Stimulated activated CD4-positive, alpha-beta T cell treated with anti-CD3 and anti-CD28 coated beads, TNF-alpha, amount 100 ng/mL, for 1 hour (primary cell): Measurements from ENCODE around the gene CKAP4.
"Not testable (repeated sequence)": the region's sequence is repeated elsewhere in the genome, so short reads cannot be mapped to it uniquely, and the experiment has no call there.

ENCODE experiments used
- DNase-seq, 3 donors: peaks; one replicate each; pipeline ENCODE4 v3.0.0-alpha.2; 2020; ENCODE audit warnings: low read depth in 3 of 3, low spot score in 1 of 3

CKAP4 gene, protein sequence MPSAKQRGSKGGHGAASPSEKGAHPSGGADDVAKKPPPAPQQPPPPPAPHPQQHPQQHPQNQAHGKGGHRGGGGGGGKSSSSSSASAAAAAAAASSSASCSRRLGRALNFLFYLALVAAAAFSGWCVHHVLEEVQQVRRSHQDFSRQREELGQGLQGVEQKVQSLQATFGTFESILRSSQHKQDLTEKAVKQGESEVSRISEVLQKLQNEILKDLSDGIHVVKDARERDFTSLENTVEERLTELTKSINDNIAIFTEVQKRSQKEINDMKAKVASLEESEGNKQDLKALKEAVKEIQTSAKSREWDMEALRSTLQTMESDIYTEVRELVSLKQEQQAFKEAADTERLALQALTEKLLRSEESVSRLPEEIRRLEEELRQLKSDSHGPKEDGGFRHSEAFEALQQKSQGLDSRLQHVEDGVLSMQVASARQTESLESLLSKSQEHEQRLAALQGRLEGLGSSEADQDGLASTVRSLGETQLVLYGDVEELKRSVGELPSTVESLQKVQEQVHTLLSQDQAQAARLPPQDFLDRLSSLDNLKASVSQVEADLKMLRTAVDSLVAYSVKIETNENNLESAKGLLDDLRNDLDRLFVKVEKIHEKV

DNA sequence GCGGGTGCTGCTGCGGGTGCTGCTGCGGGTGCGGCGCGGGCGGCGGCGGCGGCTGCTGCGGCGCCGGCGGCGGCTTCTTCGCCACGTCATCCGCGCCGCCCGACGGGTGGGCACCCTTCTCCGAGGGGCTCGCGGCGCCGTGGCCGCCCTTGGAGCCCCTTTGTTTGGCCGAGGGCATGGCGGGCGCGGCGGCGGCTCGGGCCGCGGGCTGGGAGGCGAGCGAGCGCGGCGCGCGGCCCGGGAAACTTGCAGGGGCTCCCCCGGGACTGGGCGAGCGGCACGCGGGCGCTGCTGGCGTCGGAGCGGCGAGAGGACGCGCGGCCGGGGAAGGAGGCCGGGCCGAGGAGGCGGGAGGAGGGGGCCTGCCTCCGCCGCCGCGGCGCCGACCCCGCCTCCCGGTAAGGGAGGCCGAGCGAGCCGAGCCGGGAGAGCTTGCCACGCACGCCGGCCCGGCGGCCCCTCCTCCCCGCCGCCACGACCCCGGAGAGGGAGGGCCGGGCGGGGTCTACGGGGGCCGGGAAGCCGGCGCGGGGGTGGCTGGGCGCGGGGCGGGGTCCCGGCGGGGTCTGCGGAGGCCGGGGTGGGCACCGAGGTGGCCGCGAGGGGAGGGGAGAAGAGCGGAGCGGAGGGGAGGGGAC, at the start of gene CKAP4:
TSS of gene CKAP4 (minus strand) at position 347 of the 638 bp plus-strand sequence. CDS start at position 178, 169 bp downstream.
- DNase-seq: peak in 1 of 3 donors; percentile 36

DNA sequence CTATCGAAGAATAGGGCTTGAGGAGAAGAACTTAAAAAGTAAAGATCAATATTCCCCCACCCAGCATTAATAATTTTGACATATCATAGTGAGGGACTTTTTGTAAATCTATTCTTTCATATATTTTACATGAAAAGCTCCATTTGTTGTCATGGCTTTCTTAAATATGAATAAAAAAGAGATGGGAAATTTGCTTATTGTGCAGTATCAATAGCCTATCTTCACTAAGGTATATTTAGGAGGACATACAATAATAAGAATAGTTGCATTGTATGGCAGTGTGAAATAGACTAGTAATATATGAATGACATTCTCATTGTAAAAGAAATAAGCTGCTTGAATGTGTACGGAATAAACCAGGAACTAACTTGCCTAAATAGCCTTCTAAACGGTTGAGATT, 49.3 kb upstream of the CKAP4 start:
- DNase-seq: no peak

DNA sequence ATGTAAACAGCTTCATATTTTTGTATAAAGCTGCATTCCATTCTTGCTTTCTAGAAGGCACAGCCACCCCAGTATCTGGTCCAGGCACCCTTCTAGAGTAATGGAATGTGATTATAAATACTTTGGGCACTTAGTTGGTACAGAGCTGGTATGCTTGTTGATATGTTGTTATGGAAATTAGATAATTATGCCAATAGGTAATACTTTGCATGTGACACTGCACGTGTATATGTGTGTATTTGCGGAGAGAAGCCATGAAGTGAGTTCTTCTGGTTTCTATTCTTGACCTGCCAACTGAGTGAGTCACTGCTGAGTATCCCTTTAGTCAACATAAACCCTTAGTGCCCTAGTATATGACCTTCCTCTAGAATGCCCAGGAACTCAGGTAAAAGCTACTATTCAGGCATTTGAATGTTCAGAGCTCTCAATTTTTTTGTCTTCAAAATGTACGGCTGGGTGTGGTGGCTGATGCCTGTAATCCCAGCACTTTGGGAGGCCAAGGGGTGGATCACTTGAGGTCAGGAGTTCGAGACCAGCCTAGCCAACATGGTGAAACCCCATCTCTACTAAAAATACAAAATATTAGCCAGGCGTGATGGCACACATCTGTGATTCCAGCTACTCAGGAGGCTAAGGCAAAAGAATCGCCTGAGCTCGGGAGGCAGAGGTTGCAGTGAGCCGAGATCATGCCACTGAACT, 48.5 kb upstream of the CKAP4 start:
- DNase-seq: no peak

DNA sequence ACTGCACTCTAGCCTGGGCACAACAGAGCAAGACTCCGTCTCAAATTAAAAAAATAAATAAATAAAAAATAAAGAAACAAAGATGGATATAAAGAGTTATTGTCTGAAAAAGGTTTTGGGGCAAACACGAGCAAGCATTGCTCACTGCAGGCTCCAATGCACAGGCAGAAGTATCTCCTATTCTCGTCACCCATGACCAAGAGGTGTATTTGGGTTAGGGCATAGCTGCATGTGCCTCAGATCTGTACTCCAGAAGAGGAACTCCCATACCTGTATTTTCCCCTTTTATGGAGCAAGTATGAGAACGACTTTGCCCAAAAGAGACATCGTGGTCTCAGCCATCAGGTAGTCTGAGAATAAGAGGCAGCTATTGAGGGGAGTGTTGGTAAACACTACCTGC, 44.5 kb upstream of the CKAP4 start:
- no peak for DNase-seq

DNA sequence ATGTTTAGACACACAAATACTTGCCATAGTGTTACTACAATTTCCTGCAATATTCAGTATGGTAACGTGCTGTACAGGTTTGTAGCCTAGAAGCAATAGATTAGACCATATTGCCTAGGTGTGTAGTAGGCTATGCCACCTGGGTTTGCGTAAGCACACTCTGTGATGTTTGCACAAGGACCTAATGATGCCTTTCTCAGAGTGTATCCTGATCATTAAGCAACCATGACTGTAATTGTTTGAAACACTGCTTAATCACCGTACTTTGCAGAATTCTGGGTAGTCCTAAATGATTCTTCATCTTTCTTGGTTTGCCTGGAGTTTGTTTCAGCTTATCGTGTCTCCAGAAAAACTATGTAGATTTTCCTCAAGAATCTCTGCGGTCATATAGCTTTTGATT, 43.5 kb upstream of the CKAP4 start:
- DNase-seq: no peak

DNA sequence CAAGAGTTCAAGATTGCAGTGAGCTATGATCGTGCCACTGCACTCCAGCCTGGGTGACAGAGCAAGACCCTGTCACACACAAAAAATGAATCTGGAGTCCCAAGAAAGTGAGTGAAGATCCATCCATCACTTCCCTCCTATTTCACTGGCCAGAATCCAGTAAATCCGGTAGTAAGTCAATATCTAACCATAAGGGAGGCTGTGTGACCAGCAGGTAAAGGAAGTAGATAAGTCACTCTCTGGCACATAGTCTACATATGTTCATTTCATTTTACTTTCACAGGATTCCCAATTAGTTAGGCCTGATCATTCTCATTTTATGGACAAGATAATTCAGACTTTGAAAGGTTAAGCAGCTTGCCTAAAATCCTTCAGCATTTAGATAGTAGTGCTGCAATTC, 42.8 kb upstream of the CKAP4 start:
- DNase-seq: no peak

DNA sequence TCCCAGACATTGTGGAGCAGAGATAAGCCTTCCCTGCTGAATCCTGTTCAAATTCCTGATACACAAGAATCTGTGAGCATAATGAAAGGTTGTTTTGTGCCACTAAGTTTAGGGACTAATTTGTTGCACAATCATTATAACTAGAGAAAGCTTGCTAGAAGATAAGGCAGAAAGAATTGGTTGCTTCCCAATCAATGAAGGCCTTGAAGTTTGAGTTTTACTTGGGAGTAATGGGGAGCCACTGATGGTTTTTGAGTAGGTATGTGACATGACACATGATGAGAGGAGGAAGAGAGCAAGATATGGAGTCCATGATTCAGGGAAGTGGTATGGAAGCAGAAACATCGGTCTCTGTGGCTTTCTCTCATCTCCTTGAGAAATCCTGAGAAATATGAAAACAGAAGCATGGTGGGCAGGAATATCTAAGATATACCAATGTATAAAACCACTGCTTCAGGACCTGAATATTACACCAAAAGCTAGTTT, 41.4 kb upstream of the CKAP4 start:
- DNase-seq: no peak

DNA sequence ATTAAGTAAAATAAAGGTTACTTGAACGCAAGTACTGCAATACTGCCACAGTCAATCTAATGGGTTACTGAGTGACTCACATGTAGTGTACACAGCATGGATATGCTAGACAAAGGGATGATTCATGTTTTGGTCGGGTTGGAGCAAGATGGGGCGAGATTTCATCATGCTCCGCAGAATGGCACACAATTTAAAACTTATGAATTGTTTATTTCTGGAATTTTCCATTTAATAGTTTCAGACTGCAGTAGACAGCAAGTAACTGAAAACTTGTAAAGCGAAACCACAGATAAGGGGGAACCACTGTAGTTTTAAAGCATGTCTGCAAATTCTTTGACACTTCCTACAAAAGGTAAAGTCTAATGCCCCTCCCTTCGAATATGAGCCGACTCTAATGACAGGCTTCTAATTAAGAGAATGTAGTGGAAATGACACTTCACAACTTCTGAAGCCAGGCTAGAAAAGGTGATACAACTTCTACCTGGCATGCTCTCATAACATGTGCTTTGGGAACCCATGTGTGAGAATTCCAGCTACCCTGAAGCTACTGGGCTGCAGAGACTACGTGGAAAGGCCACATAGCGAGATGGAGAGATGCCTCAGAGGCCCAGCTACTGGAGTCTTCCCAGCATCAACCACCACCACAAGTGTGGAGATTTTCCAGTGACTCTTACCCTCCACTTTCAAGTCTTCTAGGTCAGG, 40.8 kb upstream of the CKAP4 start:
- no peak for DNase-seq

DNA sequence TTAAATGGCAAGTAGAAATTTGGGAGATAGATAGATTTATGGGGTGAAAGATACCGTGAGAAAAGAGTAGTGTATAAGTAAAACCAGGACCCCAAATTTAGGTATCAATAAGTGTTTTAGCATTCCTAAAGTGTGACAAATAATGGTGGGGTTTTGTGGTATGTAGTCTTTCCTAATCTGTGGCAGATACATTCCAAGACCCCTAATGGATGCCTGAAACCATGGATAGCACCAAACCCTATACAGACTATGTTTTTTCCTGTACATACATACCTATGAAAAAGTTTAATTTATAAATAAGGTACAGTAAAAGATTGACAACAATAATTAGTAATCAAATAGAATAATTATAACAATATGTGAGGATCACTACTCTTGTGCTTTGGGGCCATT, 40.3 kb upstream of the CKAP4 start:
- DNase-seq: no peak

DNA sequence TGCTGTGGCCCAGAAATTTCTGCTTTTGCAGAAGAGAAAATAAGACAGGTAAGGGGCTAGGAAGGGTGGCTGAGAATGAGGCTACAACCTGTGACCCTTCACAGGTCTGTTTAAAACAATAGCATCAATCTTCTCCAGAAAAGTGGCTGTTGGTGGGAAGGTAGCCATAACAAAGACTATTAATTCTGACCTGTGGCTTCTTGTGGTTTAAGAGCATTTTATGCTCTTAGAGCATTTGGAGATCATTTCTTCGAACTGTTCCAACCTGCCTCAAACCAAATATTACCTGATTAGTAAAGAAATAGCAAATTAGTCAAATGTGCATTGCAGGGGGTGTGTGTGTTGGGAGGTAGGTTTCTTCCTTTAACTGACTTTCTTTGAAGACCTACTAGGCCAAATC, 39.5 kb upstream of the CKAP4 start:
- DNase-seq: no peak

DNA sequence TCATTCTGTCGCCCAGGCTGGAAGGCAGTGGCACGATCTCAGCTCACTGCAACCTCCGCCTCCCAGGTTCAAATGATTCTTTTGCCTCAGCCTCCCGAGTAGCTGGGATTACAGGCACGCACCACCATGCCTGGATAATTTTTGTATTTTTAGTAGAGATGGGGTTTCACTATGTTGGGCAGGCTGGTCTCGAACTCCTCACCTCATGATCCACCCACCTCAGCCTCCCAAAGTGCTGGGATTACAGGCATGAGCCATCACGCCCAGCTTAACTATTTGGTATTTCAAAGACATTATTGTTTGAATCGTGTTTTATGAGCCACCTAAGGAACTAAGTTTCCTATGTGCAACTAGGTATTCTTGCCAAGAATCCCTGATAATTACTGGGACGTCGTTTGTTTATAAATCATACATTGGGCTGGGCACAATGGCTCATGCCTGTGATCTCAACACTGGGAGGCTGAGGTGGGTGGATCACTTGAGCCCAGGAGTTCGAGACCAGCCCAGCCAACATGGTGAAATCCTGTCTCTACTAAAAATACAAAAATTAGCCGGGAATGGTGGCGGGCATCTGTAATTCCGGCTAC, 38.8 kb upstream of the CKAP4 start:
- DNase-seq: not testable (repeated sequence)

DNA sequence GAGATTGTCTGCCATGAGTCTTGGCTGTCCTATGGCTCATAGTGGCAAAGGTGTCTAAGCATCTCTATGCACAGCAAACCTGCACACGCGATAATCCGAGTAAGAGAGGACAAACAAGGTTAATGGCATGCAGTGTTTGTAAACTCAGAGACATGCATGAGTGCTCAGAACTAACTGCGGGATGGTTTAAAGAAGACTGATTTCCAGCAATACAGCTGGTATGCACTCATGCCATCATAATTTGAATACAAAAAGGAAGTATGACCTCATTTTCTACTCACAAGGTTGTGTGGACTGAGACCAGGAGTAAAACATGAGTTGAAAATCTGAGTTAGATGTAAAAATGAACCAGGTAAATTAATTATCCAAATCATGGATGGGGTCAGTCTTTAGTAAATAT, 38.2 kb upstream of the CKAP4 start:
- DNase-seq: no peak

DNA sequence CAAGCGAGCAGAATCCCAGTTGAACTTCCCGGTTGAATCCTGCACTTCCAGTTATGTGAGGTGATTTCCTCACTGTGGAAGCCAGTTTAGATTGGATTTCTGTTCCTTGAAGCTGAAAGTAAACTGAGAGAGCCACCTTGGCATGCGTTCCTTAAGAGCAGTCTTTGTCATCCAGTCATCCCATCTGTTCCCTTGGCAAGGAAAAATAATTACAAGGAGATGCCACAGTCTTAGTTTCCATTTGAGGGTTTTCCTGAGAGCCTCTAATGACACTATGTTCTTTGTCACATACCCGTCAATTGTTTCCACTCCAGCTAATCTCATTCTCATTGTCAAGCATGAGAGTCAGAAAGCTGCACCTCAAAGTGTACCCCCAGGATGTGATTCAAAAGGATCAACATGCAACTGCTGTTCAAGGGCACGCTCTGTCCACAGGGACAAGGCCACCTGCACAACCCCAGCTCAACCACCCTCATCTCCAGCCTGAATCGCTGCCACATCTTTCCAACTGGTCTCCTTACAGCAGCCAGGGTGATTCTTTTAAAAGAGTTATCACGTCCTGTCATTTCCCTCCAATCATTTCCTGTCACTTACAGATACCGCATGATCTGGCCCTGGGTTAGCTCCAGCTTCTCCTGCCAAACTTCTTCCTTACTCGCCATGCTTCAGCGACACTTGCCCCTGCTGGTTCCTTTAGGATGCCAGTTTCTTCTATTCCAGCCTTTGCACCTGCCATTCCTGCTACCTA, 36.7 kb upstream of the CKAP4 start:
- DNase-seq: no peak

DNA sequence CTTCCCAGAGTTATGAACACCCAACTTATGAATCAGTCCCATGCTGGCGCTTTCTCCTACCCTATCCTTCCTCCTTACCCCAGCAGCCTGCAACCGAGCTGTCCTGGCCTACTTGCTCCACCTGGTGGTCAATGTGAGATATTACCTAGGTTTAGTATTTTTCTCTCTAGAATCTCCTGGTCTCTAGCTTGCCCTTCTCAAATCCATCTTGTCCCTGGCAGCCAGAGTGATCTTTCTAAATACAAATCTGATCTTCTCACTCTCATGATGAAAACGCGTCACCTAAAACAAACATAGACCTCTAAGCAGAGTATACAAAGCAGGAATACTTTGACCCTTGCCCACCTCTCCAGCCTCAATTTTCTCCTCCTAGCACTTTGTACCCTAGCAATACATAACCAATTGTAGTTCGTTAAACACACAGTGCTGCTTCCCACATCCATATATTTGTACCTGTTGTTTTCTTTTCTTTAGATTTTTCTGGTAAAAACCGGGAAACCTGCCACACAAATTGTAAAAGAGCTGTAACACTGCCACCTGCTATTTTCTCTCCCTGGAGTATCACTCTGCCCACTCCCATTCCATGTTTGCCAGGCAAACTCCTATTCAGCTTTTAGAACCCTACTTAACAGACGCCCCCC, 34.8 kb upstream of the CKAP4 start:
- DNase-seq: peak in 1 of 3 donors; percentile 3

DNA sequence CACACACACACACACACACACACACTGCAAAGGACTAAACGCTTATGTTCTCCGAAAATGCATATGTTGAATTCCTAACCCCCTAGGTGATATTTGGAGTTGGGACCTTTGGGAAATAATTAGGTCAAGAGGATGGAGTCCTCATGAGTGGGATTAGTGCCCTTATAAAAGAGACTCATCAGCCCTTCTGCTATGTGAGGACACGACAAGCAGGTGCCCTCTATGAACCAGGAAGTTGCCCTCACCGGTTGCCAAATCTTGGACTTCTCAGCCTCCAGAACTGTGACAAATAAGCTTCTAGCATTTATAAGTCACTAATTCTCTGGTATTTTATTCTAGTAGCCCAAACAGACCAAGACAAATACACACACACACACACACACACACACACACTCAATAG, 34.0 kb upstream of the CKAP4 start:
- DNase-seq: no peak

DNA sequence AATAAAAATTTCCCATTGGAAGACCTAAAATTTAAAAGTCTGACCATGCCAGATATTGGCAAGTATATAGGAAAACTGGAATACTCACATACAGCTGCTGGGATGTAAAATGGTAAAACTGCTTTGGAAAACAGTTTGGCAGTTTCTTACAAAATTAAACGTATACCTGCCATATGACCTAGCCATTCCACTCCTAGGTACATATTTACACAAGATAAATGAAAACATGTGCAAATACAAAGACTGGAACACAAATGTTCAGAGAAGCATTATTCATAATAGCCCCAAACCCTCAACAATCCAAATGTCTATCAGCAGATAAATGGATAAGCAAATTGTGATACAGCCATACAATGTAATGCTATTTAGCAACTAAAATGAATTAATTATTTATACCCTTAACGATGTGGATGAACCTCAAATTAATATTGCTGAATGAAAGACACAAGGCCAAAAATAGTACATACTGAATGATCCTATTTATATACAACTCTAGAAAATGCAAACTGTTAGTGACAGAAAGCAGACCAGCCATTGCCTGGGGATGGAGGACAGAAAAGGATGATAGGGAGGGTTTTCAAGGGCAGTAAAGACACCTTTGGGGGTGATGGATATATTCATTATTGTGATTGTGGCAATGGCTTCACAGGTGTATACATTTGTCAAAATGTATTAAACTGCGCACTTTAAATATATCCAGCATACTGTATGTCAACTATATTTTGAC, 33.4 kb upstream of the CKAP4 start:
- DNase-seq: no peak

DNA sequence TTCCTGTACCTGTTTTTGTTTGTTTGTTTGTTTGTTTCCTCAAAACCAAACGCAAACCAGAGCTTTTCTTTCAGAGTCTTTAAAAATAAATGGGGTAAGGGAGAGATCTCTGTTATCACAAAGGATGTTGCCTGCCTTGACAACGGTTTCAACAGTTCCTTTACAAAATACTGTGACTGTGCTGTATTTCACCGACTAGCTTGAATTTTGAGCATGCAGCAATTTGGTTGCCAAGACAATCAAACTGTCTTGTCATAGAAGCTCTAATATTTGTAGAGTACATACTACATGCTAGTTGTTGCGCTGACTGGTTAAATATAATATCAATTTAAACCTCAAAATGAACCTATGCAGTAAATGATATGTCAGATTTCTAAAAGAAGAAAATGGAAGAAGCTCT, 32.3 kb upstream of the CKAP4 start:
- no peak for DNase-seq

DNA sequence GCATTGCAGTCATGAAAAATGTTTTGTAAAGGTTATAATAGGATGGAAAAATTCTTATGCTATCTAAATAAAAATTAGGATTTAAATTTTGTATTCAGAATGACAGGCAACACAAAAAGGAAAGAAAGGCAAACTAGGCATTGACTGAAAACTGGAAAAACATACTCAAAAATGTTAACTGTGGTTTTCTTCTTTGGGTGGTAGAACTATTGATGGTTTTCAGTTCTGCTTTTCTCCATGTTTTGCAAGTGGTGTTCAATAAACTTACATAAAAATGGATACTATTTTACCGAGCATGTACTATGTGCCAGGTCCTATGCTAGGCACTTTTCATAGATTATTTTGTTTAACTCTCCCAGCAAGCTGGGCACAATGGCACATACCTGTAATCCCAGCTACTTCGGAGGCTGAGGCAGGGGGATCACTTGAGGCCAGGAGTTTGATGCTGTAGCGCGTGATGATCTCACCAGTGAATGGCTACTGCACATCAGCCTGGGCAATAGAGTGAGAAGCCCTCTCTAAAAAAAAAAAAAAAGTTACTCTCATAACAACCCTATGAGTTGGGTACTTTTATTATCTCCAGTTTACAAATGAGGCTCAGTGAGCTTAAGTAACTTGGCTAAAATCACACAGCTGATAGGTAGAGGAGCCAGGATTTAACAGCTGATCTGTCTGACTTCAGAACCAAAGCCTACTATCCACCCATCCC, 28.4 kb upstream of the CKAP4 start:
- no peak for DNase-seq
